ENCODE measurements around the gene SPAG8.

Gene SPAG8

GRCh38 chr9:35839926-35840325 lies 27.9 kb upstream of the SPAG8 start:
- H3K4me3 ChIP-seq (ENCODE audit: low read depth, low read length) = no peak overlapping the region

GRCh38 chr9:35836595-35836994 lies 24.5 kb upstream of the SPAG8 start:
- H3K4me3 ChIP-seq (ENCODE audit: low read depth, low read length) = no peak overlapping the region

- H3K4me3 ChIP-seq (ENCODE audit: low read depth, low read length) = no peak overlapping the region
These were observed 23.7 kb upstream of the SPAG8 start for GRCh38 chr9:35835766-35836165.

- H3K4me3 ChIP-seq (ENCODE audit: low read depth, low read length) = no peak overlapping the region
These were observed 23.2 kb upstream of the SPAG8 start for GRCh38 chr9:35835216-35835632.

- no peak overlapping the region for H3K4me3 ChIP-seq (ENCODE audit: low read depth, low read length)
These were observed 22.5 kb upstream of the SPAG8 start for GRCh38 chr9:35834260-35835215.

GRCh38 chr9:35832814-35833213 lies 20.8 kb upstream of the SPAG8 start:
- H3K4me3 ChIP-seq (ENCODE audit: low read depth, low read length) = no peak overlapping the region

GRCh38 chr9:35831040-35831439 lies 19.0 kb upstream of the SPAG8 start:
- no peak overlapping the region for H3K4me3 ChIP-seq (ENCODE audit: low read depth, low read length)

GRCh38 chr9:35829764-35830096 lies 17.7 kb upstream of the SPAG8 start:
- H3K4me3 ChIP-seq (ENCODE audit: low read depth, low read length) = peak overlapping the region; percentile 51

- H3K4me3 ChIP-seq (ENCODE audit: low read depth, low read length) = peak within 1 kb of the TSS; percentile 51
These were observed 17.2 kb upstream of the SPAG8 start, which contains the start of gene TMEM8B for GRCh38 chr9:35829084-35829763. Gene TMEM8B, plus strand, starts transcription at chr9:35829228. Its CDS starts 220 bp downstream, at chr9:35829448.

- H3K4me3 ChIP-seq (ENCODE audit: low read depth, low read length) = peak within 1 kb of the TSS; percentile 51
These were observed 16.6 kb upstream of the SPAG8 start, which contains the start of gene FAM221B for GRCh38 chr9:35828716-35829083. Gene FAM221B, minus strand, starts transcription at chr9:35828732. Its CDS starts 2,571 bp downstream, at chr9:35826161.

GRCh38 chr9:35827486-35827885 lies 15.4 kb upstream of the SPAG8 start:
- no peak overlapping the region for H3K4me3 ChIP-seq (ENCODE audit: low read depth, low read length)

GRCh38 chr9:35826071-35826701 lies 14.1 kb upstream of the SPAG8 start:
- no peak overlapping the region for H3K4me3 ChIP-seq (ENCODE audit: low read depth, low read length)

GRCh38 chr9:35822926-35823325 lies 10.9 kb upstream of the SPAG8 start:
- no peak overlapping the region for H3K4me3 ChIP-seq (ENCODE audit: low read depth, low read length)

- H3K4me3 ChIP-seq (ENCODE audit: low read depth, low read length) = no peak overlapping the region
These were observed 8.0 kb upstream of the SPAG8 start for GRCh38 chr9:35820076-35820475.

GRCh38 chr9:35818341-35818740 lies 6.3 kb upstream of the SPAG8 start:
- no peak overlapping the region for H3K4me3 ChIP-seq (ENCODE audit: low read depth, low read length)

- no peak overlapping the region for H3K4me3 ChIP-seq (ENCODE audit: low read depth, low read length)
These were observed 4.6 kb upstream of the SPAG8 start for GRCh38 chr9:35816708-35817107.

- H3K4me3 ChIP-seq (ENCODE audit: low read depth, low read length) = peak within 1 kb of the TSS; percentile 82
These were observed 2.9 kb upstream of the SPAG8 start, which contains the start of gene HINT2 for GRCh38 chr9:35814841-35815543. Gene HINT2, minus strand, starts transcription at chr9:35815042. Its CDS starts 63 bp downstream, at chr9:35814979.

GRCh38 chr9:35814106-35814840 lies 2.2 kb upstream of the SPAG8 start:
- H3K4me3 ChIP-seq (ENCODE audit: low read depth, low read length) = peak overlapping the region; percentile 82

- H3K4me3 ChIP-seq (ENCODE audit: low read depth, low read length) = no peak overlapping the region
These were observed 1.5 kb upstream of the SPAG8 start for GRCh38 chr9:35813434-35814105.

All from iPS-11a (cell line).